Liver (tissue), 9 donors: Measurements from ENCODE around the gene DEFB124. TPM values are rescaled to one million over a fixed set of nuclear protein-coding genes. Genes with fewer than 3 reads are reported as not detected.

Experiments
- DNase-seq: peaks from one replicate; pipeline ENCODE4 v3.0.0-alpha.2; 2017; ENCODE audit warnings: low spot score
- H3K27ac ChIP-seq, 2 donors: one replicate each; pipeline ENCODE4 v1.7.0; 2013; ENCODE audit warnings: inconsistent platforms in 2 of 2, low read length in 2 of 2, control low read depth in 1 of 2, low read depth in 1 of 2, mild to moderate bottlenecking in 1 of 2
- H3K27me3 ChIP-seq, 4 donors: one replicate each; pipeline versions ENCODE4 v1.6.1 to v1.7.0; 2013; ENCODE audit warnings: low read length in 3 of 4, inconsistent platforms in 1 of 4, mild to moderate bottlenecking in 1 of 4, moderate library complexity in 1 of 4; ENCODE audit not compliant: control insufficient read depth in 4 of 4, insufficient read depth in 4 of 4
- H3K36me3 ChIP-seq, 4 donors: one replicate each; pipeline versions ENCODE4 v1.6.1 to v1.7.0; 2013; ENCODE audit warnings: low read length in 3 of 4, mild to moderate bottlenecking in 3 of 4, low read depth in 1 of 4, moderate library complexity in 1 of 4; ENCODE audit not compliant: control insufficient read depth in 4 of 4, insufficient read depth in 3 of 4
- H3K4me1 ChIP-seq, 4 donors: one replicate each; pipeline versions ENCODE4 v1.6.1 to v1.7.0; 2013; ENCODE audit warnings: low read length in 3 of 4, mild to moderate bottlenecking in 3 of 4, moderate library complexity in 1 of 4; ENCODE audit not compliant: control insufficient read depth in 4 of 4, insufficient read depth in 4 of 4
- H3K4me3 ChIP-seq, 3 donors: one replicate each; pipeline versions ENCODE4 v1.6.1 to v1.7.0; 2013; ENCODE audit warnings: low read length in 3 of 3, control low read depth in 1 of 3, low read depth in 1 of 3, mild to moderate bottlenecking in 1 of 3
- H3K9ac ChIP-seq, 2 donors: one replicate each; pipeline ENCODE4 v1.7.0; 2013; ENCODE audit warnings: low read length in 2 of 2, mild to moderate bottlenecking in 2 of 2, moderate library complexity in 2 of 2, control low read depth in 1 of 2, low read depth in 1 of 2
- H3K9me3 ChIP-seq, 4 donors: one replicate each; pipeline versions ENCODE4 v1.6.1 to v1.7.0; 2013; ENCODE audit warnings: low read length in 3 of 4; ENCODE audit not compliant: control insufficient read depth in 4 of 4
- ATF3 ChIP-seq: IDR thresholded peaks from 2 replicates; pipeline ENCODE4 v1.6.1; 2016; ENCODE audit warnings: antibody characterized with exemption
- EGR1 ChIP-seq, 2 donors: IDR thresholded peaks; 2 replicates each; pipeline ENCODE4 v1.6.1; 2016 to 2018; ENCODE audit warnings: antibody characterized with exemption in 2 of 2, low read depth in 2 of 2
- FOXA1 ChIP-seq: IDR thresholded peaks from 2 replicates; pipeline ENCODE4 v1.6.1; 2016; ENCODE audit warnings: antibody characterized with exemption
- FOXA2 ChIP-seq: IDR thresholded peaks from 2 replicates; pipeline ENCODE4 v1.6.1; 2016; ENCODE audit warnings: antibody characterized with exemption
- GABPA ChIP-seq, 2 donors: IDR thresholded peaks in 1 of 2; conservative IDR thresholded peaks in 1 of 2; 2 replicates each; pipeline ENCODE4 v1.6.1; 2016; ENCODE audit warnings: antibody characterized with exemption in 2 of 2, mild to moderate bottlenecking in 1 of 2, moderate library complexity in 1 of 2
- HNF4A ChIP-seq, 2 donors: conservative IDR thresholded peaks; 2 replicates each; pipeline ENCODE4 v1.6.1; 2016; ENCODE audit warnings: antibody characterized with exemption in 2 of 2, mild to moderate bottlenecking in 2 of 2
- HNF4G ChIP-seq: IDR thresholded peaks from 2 replicates; pipeline ENCODE4 v1.6.1; 2016; ENCODE audit warnings: antibody characterized with exemption
- JUND ChIP-seq, 2 donors: IDR thresholded peaks; 2 replicates each; pipeline ENCODE4 v1.6.1; 2016; ENCODE audit warnings: antibody characterized with exemption in 2 of 2
- NR2F2 ChIP-seq: IDR thresholded peaks from 2 replicates; pipeline ENCODE4 v1.6.1; 2016; ENCODE audit warnings: antibody characterized with exemption
- RAD21 ChIP-seq, 2 donors: IDR thresholded peaks; 2 replicates each; pipeline ENCODE4 v1.6.1; 2016; ENCODE audit warnings: antibody characterized with exemption in 2 of 2, mild to moderate bottlenecking in 2 of 2
- RXRA ChIP-seq, 2 donors: IDR thresholded peaks; 2 replicates each; pipeline ENCODE4 v1.6.1; 2017 to 2018; ENCODE audit warnings: antibody characterized with exemption in 2 of 2, mild to moderate bottlenecking in 1 of 2
- SP1 ChIP-seq: IDR thresholded peaks from 2 replicates; pipeline ENCODE4 v1.6.1; 2018; ENCODE audit warnings: antibody characterized with exemption, mild to moderate bottlenecking
- TAF1 ChIP-seq: conservative IDR thresholded peaks from 2 replicates; pipeline ENCODE4 v1.6.1; 2016; ENCODE audit warnings: antibody characterized with exemption, mild to moderate bottlenecking
- YY1 ChIP-seq: IDR thresholded peaks from 2 replicates; pipeline ENCODE4 v1.6.1; 2016; ENCODE audit warnings: antibody characterized with exemption, mild to moderate bottlenecking
- whole genome bisulfite sequencing: extraction: QIAGEN DNeasy Blood & Tissue Kit; methylation state at CpG from one replicate; pipeline ENCODE4 v1.1.7; 2013; 5-methylcytosine and 5-hydroxymethylcytosine counted together
- polyA plus RNA-seq, 2 donors: library from polyadenylated mRNA; stranded (reverse) in 1 of 2; unstranded in 1 of 2; fragments of 200-250 nt in 1 of 2; fragments of >200 nt in 1 of 2; fragmentation: Nextera tagmentation in 1 of 2; extraction: Ambion mirVana in 1 of 2; gene quantifications; one replicate each; pipeline versions ENCODE4 v1.2.1 to v1.2.3, GENCODE V29; 2013 to 2015
- total RNA-seq, 2 donors: library from RNA; depleted of rRNA; stranded (reverse); fragments of >200 nt; gene quantifications; one replicate each; pipeline ENCODE4 v1.2.3, GENCODE V29; 2014
- TF ChIP-seq, protein P1 (sequence below): fragments of 150-350 bp; IDR thresholded peaks from 2 replicates; pipeline ENCODE4 v1.5.1; 2017; ENCODE audit warnings: improper control_type of control experiment, low read depth, low read length; ENCODE audit not compliant: missing input control
- TF ChIP-seq, protein P2 (sequence below): IDR thresholded peaks from 2 replicates; pipeline ENCODE4 v1.6.1; 2016; ENCODE audit warnings: antibody characterized with exemption, mild to moderate bottlenecking
- TF ChIP-seq, protein P3 (sequence below): IDR thresholded peaks from 2 replicates; pipeline ENCODE4 v1.6.1; 2016; ENCODE audit warnings: antibody characterized with exemption
- TF ChIP-seq, protein P4 (sequence below): IDR thresholded peaks from 2 replicates; pipeline ENCODE4 v1.6.1; 2016; ENCODE audit warnings: antibody characterized with exemption
- donor health status: healthy.
- donor health status: healthy.
- donor health status: healthy.
- donor health status: healthy.
- donor health status: healthy.

The DEFB124 gene
- total and polyA plus RNA-seq, 4 donors: not detected

DNA sequence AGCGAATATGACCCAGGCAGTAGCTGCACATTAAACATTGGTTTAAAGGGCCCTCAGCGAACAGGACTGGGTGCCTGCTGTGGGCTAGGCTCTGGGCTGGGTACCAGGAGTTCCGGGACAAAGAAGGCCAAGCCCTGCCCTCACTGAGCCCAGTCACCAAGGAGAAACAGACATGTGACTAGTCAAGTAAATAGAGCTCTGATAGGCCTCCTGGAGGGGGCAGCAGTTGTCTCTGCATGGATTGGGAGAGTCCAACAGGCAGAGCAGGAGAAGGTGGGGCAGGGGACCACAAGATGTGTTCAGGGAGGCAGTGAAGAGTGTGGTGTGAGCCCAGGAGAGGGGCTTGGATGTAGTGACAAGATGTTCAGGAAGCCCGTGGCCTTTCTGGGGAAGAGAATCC lies 42.4 kb upstream of the DEFB124 start:
- Histone ChIP-seq H3K9ac (no peak overlapping the region), H3K27ac (no peak overlapping the region), H3K36me3 (peaks cover 0 to 5% (median 2%) of the 10 kb centered on the region in 4 donors), H3K27me3 (no peaks in the 10 kb centered on the region), H3K9me3 (no peaks in the 10 kb centered on the region), H3K4me1 (peaks cover 5 to 28% (median 24%) of the 10 kb centered on the region in 4 donors), H3K4me3 (no peak overlapping the region)
- WGBS: 59% methylated on average over 4 of the region's 4 CpGs
- TF ChIP-seq GABPA (IDR thresholded peaks at IDR 0.05 in 1 of 2, conservative IDR thresholded peaks at IDR 0.05 in 1 of 2) (peak in 1 of 2 donors; percentile 28), SP1 (no peak), FOXA2 (peak; percentile 85), RAD21 (IDR thresholded peaks at IDR 0.05) (peak in 1 of 2 donors; percentile 19), FOXA1 (no peak), RXRA (IDR thresholded peaks at IDR 0.05) (no peak), YY1 (no peak), EGR1 (IDR thresholded peaks at IDR 0.05; ENCODE audit: low read depth in 2 of 2) (no peak), HNF4A (conservative IDR thresholded peaks at IDR 0.05) (peak in 1 of 2 donors; percentile 18), ATF3 (no peak), TAF1 (no peak), NR2F2 (no peak)
- TF ChIP-seq, protein P1, sequence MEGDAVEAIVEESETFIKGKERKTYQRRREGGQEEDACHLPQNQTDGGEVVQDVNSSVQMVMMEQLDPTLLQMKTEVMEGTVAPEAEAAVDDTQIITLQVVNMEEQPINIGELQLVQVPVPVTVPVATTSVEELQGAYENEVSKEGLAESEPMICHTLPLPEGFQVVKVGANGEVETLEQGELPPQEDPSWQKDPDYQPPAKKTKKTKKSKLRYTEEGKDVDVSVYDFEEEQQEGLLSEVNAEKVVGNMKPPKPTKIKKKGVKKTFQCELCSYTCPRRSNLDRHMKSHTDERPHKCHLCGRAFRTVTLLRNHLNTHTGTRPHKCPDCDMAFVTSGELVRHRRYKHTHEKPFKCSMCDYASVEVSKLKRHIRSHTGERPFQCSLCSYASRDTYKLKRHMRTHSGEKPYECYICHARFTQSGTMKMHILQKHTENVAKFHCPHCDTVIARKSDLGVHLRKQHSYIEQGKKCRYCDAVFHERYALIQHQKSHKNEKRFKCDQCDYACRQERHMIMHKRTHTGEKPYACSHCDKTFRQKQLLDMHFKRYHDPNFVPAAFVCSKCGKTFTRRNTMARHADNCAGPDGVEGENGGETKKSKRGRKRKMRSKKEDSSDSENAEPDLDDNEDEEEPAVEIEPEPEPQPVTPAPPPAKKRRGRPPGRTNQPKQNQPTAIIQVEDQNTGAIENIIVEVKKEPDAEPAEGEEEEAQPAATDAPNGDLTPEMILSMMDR: no peak
- TF ChIP-seq, protein P2, sequence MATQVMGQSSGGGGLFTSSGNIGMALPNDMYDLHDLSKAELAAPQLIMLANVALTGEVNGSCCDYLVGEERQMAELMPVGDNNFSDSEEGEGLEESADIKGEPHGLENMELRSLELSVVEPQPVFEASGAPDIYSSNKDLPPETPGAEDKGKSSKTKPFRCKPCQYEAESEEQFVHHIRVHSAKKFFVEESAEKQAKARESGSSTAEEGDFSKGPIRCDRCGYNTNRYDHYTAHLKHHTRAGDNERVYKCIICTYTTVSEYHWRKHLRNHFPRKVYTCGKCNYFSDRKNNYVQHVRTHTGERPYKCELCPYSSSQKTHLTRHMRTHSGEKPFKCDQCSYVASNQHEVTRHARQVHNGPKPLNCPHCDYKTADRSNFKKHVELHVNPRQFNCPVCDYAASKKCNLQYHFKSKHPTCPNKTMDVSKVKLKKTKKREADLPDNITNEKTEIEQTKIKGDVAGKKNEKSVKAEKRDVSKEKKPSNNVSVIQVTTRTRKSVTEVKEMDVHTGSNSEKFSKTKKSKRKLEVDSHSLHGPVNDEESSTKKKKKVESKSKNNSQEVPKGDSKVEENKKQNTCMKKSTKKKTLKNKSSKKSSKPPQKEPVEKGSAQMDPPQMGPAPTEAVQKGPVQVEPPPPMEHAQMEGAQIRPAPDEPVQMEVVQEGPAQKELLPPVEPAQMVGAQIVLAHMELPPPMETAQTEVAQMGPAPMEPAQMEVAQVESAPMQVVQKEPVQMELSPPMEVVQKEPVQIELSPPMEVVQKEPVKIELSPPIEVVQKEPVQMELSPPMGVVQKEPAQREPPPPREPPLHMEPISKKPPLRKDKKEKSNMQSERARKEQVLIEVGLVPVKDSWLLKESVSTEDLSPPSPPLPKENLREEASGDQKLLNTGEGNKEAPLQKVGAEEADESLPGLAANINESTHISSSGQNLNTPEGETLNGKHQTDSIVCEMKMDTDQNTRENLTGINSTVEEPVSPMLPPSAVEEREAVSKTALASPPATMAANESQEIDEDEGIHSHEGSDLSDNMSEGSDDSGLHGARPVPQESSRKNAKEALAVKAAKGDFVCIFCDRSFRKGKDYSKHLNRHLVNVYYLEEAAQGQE: no peak
- TF ChIP-seq, protein P3, sequence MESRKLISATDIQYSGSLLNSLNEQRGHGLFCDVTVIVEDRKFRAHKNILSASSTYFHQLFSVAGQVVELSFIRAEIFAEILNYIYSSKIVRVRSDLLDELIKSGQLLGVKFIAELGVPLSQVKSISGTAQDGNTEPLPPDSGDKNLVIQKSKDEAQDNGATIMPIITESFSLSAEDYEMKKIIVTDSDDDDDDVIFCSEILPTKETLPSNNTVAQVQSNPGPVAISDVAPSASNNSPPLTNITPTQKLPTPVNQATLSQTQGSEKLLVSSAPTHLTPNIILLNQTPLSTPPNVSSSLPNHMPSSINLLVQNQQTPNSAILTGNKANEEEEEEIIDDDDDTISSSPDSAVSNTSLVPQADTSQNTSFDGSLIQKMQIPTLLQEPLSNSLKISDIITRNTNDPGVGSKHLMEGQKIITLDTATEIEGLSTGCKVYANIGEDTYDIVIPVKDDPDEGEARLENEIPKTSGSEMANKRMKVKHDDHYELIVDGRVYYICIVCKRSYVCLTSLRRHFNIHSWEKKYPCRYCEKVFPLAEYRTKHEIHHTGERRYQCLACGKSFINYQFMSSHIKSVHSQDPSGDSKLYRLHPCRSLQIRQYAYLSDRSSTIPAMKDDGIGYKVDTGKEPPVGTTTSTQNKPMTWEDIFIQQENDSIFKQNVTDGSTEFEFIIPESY: no peak
- TF ChIP-seq, protein P4, sequence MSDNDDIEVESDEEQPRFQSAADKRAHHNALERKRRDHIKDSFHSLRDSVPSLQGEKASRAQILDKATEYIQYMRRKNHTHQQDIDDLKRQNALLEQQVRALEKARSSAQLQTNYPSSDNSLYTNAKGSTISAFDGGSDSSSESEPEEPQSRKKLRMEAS: no peak
- DNase-seq: no peak

DNA sequence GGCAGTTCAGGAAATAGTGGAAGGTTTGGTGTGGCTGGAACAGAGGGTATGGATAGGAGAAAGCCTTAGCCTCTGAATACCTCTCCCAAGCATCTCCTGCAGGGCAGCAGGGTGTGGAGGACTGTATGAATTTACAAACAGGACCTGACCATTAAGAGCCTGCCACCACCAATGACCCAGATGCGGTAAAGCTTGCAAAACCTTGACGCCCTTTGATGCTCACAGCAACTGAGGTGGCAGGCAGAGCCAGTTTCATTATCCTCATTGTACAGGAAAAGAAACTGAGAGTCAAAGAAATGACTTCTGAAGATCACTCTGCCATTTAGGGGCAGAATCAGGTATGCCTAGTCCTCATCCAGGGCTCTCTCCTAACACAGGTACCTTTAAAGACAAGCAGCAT lies 41.7 kb upstream of the DEFB124 start:
- Histone ChIP-seq H3K9ac (peak overlapping the region in 1 of 2 donors; percentile 47), H3K4me3 (no peak overlapping the region), H3K9me3 (no peaks in the 10 kb centered on the region), H3K4me1 (peaks cover 5 to 28% (median 24%) of the 10 kb centered on the region in 4 donors), H3K27ac (no peak overlapping the region), H3K36me3 (peaks cover 0 to 5% (median 2%) of the 10 kb centered on the region in 4 donors), H3K27me3 (no peaks in the 10 kb centered on the region)
- TF ChIP-seq, protein P3: no peak
- TF ChIP-seq, protein P4: no peak
- TF ChIP-seq HNF4G (no peak), FOXA1 (no peak), NR2F2 (no peak), JUND (IDR thresholded peaks at IDR 0.05) (no peak), ATF3 (no peak), RXRA (IDR thresholded peaks at IDR 0.05) (no peak), SP1 (no peak), GABPA (IDR thresholded peaks at IDR 0.05 in 1 of 2, conservative IDR thresholded peaks at IDR 0.05 in 1 of 2) (no peak), HNF4A (conservative IDR thresholded peaks at IDR 0.05) (no peak), TAF1 (no peak)
- TF ChIP-seq, protein P1: no peak
- no peak for DNase-seq
- 82% methylated on average over 2 of the region's 2 CpGs for WGBS
